ENCODE results near the gene DOC2B. TPM values are rescaled to one million over a fixed set of nuclear protein-coding genes. Genes with fewer than 3 reads are reported as not detected.

The DOC2B gene
- polyA plus RNA-seq, 1 donor (not counting 4 experiments of a cell fraction or from before 2014, with no cell fraction given) = not detected

DNA sequence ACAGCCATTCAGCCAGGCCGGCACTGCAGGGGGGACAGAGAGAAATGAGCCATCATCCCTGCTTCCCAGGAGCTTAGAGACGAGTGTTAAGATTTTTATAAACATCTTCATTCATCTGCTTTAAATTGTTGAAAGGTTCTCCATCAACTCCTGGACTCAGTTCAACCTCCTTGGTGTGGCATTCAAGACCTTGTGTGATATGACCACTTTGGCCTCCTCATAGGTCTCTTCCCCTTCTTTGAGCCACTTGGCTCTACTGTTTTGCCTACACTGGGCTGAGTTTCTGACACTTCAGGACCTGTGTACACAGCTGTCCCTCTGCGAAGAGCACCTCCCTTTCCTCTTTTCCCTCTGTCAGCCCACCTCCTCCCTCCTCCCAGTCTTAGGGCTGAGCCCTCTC lies 4.3 kb downstream of the DOC2B start:
- H3K36me3 ChIP-seq (ENCODE audit: control insufficient read depth in 2 of 2, extremely low read depth in 1 of 2, insufficient read depth in 2 of 2, low read length in 2 of 2) = no peaks in the 10 kb centered on the region
- H2AFZ ChIP-seq (ENCODE audit: control insufficient read depth, low read length) = no peak overlapping the region
- no peaks in the 10 kb centered on the region for H3K79me2 ChIP-seq (ENCODE audit: control insufficient read depth, insufficient read depth, low read length)
- H3K4me3 ChIP-seq (ENCODE audit: control insufficient read depth in 2 of 3, extremely low read depth in 1 of 3, insufficient read depth in 2 of 3, low read depth in 1 of 3, low read length in 3 of 3) = no peak overlapping the region
- no peaks in the 10 kb centered on the region for H3K9me3 ChIP-seq (ENCODE audit: control insufficient read depth, low read depth, low read length)
- no peak for DNase-seq (ENCODE audit: low read depth, low spot score)
- TF ChIP-seq, protein P1, sequence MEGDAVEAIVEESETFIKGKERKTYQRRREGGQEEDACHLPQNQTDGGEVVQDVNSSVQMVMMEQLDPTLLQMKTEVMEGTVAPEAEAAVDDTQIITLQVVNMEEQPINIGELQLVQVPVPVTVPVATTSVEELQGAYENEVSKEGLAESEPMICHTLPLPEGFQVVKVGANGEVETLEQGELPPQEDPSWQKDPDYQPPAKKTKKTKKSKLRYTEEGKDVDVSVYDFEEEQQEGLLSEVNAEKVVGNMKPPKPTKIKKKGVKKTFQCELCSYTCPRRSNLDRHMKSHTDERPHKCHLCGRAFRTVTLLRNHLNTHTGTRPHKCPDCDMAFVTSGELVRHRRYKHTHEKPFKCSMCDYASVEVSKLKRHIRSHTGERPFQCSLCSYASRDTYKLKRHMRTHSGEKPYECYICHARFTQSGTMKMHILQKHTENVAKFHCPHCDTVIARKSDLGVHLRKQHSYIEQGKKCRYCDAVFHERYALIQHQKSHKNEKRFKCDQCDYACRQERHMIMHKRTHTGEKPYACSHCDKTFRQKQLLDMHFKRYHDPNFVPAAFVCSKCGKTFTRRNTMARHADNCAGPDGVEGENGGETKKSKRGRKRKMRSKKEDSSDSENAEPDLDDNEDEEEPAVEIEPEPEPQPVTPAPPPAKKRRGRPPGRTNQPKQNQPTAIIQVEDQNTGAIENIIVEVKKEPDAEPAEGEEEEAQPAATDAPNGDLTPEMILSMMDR (optimal IDR thresholded peaks at IDR 0.05 in 1 of 3, IDR thresholded peaks at IDR 0.05 in 1 of 3, conservative IDR thresholded peaks at IDR 0.05 in 1 of 3; ENCODE audit: extremely low read depth in 1 of 3, insufficient read depth in 2 of 3, low read length in 3 of 3) = no peak
- TF ChIP-seq EZH2 (IDR thresholded peaks at IDR 0.05; ENCODE audit: low read length) = no peak
- H3K4me2 ChIP-seq (ENCODE audit: control insufficient read depth, extremely low read depth, insufficient read depth, low read depth, low read length) = no peak overlapping the region
- dilution Hi-C loops (cut with MboI; ENCODE audit: extremely low pct_ligation_motif_present, low sequenced_read_pairs) = no loop called here
- H3K4me1 ChIP-seq (ENCODE audit: control insufficient read depth, extremely low read depth, insufficient read depth, low read length) = peaks cover 3% of the 10 kb centered on the region
- no peak for FAIRE-seq
- H3K9me1 ChIP-seq (ENCODE audit: control insufficient read depth, extremely low read depth, insufficient read depth, low read length) = no peaks in the 10 kb centered on the region
- no peaks in the 10 kb centered on the region for H4K20me1 ChIP-seq (ENCODE audit: control insufficient read depth, extremely low read depth, insufficient read depth, low read length)
- H3K27me3 ChIP-seq (ENCODE audit: control insufficient read depth, extremely low read depth, insufficient read depth, low read length) = peaks cover 44% of the 10 kb centered on the region
- H3K9ac ChIP-seq (ENCODE audit: control insufficient read depth, extremely low read depth, insufficient read depth, low read length) = no peak overlapping the region
- H3K27ac ChIP-seq (ENCODE audit: control insufficient read depth, insufficient read depth, low read length) = no peak overlapping the region

DNA sequence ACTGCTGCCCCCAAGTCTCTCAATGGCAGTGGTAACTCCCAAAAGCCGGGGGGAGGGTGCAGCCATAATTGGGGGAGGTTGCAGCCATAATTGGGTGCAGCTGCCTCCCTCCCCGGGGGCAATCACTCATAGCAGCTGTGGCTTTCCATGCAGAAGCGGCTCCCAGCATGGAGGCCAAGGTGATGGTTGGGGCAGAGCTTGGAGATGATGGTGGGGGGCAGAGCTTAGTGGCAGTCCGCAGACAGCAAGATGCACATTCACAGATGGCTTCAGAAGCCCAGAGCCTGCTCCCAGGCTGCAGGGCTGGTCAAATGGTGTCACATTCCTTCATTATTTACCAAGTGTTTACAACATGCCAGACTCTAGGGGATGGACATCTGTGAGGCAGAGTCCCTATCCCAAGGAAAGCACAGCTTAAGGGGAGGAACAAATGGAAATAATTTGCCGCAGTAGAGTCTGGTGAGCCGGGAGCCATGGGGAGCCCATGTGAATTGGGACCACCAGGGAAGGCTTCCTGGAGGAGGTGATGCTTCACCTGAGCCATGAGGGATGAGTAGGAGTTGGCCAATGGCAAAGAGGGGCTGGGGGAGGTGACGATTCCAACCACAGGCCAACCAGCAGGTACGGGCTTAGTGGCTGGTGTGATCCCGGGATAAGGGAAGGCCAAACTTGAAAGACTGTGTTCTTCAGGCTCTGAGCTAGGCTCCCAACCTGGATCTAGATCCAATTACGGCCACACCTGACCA lies 8.1 kb downstream of the DOC2B start:
- dilution Hi-C loops (cut with MboI; ENCODE audit: extremely low pct_ligation_motif_present, low sequenced_read_pairs) = no loop called here
- no peak overlapping the region for H3K4me3 ChIP-seq (ENCODE audit: control insufficient read depth in 2 of 3, extremely low read depth in 1 of 3, insufficient read depth in 2 of 3, low read depth in 1 of 3, low read length in 3 of 3)
- H4K20me1 ChIP-seq (ENCODE audit: control insufficient read depth, extremely low read depth, insufficient read depth, low read length) = no peaks in the 10 kb centered on the region
- no peak overlapping the region for H3K4me2 ChIP-seq (ENCODE audit: control insufficient read depth, extremely low read depth, insufficient read depth, low read depth, low read length)
- no peak overlapping the region for H2AFZ ChIP-seq (ENCODE audit: control insufficient read depth, low read length)
- DNase-seq (ENCODE audit: low read depth, low spot score) (no peak), FAIRE-seq (no peak)
- no peaks in the 10 kb centered on the region for H3K36me3 ChIP-seq (ENCODE audit: control insufficient read depth in 2 of 2, extremely low read depth in 1 of 2, insufficient read depth in 2 of 2, low read length in 2 of 2)
- H3K27me3 ChIP-seq (ENCODE audit: control insufficient read depth, extremely low read depth, insufficient read depth, low read length) = peaks cover 8% of the 10 kb centered on the region
- H3K9me1 ChIP-seq (ENCODE audit: control insufficient read depth, extremely low read depth, insufficient read depth, low read length) = no peaks in the 10 kb centered on the region
- H3K79me2 ChIP-seq (ENCODE audit: control insufficient read depth, insufficient read depth, low read length) = no peaks in the 10 kb centered on the region
- no peaks in the 10 kb centered on the region for H3K9me3 ChIP-seq (ENCODE audit: control insufficient read depth, low read depth, low read length)
- TF ChIP-seq, protein P1 (optimal IDR thresholded peaks at IDR 0.05 in 1 of 3, IDR thresholded peaks at IDR 0.05 in 1 of 3, conservative IDR thresholded peaks at IDR 0.05 in 1 of 3; ENCODE audit: extremely low read depth in 1 of 3, insufficient read depth in 2 of 3, low read length in 3 of 3) = no peak
- TF ChIP-seq EZH2 (IDR thresholded peaks at IDR 0.05; ENCODE audit: low read length) = no peak
- no peaks in the 10 kb centered on the region for H3K4me1 ChIP-seq (ENCODE audit: control insufficient read depth, extremely low read depth, insufficient read depth, low read length)
- no peak overlapping the region for H3K9ac ChIP-seq (ENCODE audit: control insufficient read depth, extremely low read depth, insufficient read depth, low read length)
- no peak overlapping the region for H3K27ac ChIP-seq (ENCODE audit: control insufficient read depth, insufficient read depth, low read length)
